ENCODE data around the gene KCNMA1.

DNA sequence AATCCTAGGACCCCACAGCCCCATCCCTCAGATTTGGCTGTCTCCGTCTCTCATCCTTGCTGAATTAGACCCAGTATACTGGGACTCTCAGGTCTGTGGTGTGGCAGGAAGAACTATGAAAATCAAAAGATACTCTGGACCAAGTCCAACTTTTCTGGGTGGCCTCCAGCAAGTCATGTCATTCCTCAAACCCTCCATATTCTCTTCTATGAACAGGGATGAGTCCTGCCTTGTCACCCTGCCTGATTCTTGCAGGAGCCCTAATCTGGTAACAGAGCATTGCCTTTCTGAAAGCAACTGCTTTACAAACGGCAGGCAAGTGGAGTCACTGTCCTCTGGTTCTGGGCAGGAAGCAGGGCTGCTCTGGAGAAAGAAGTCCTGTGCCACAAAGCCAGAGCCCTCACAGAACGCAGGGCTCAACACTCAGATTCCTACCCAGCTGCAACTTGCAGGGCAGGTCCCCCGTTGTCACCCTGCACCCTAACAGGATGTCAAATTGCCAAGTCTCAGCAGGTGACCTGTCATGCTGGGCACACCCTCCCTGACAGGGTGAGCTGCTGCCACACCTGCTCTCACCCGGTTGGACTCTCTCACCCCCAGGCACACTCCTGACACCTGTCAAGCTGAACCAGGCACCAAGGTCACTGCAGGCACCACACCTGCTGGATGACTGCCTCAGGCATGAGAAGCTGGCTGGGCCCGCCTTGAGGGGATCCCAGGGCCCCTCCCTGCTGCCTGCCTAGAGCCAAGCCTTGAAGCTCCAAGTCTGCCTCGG, 227.7 kb downstream of the KCNMA1 start:
- peak; percentile 44 to 68 (median 66) for TF ChIP-seq POLR2AphosphoS5 (IDR thresholded peaks at IDR 0.05)
- TF ChIP-seq, protein P1, sequence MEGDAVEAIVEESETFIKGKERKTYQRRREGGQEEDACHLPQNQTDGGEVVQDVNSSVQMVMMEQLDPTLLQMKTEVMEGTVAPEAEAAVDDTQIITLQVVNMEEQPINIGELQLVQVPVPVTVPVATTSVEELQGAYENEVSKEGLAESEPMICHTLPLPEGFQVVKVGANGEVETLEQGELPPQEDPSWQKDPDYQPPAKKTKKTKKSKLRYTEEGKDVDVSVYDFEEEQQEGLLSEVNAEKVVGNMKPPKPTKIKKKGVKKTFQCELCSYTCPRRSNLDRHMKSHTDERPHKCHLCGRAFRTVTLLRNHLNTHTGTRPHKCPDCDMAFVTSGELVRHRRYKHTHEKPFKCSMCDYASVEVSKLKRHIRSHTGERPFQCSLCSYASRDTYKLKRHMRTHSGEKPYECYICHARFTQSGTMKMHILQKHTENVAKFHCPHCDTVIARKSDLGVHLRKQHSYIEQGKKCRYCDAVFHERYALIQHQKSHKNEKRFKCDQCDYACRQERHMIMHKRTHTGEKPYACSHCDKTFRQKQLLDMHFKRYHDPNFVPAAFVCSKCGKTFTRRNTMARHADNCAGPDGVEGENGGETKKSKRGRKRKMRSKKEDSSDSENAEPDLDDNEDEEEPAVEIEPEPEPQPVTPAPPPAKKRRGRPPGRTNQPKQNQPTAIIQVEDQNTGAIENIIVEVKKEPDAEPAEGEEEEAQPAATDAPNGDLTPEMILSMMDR (IDR thresholded peaks at IDR 0.05) = no peak
- TF ChIP-seq POLR2A (IDR thresholded peaks at IDR 0.05) = no peak
- TF ChIP-seq EP300 (IDR thresholded peaks at IDR 0.05; ENCODE audit: low read depth) = no peak
